HG02759 (cell line): ENCODE results near the gene NOTCH3.

Source experiments
- ATAC-seq: cut with Tn5 transposase; IDR thresholded peaks from one replicate; pipeline ENCODE4 v1.9.1; 2021; ENCODE audit warnings: mild to moderate bottlenecking, moderate library complexity; ENCODE audit not compliant: unreplicated experiment

The NOTCH3 gene

DNA sequence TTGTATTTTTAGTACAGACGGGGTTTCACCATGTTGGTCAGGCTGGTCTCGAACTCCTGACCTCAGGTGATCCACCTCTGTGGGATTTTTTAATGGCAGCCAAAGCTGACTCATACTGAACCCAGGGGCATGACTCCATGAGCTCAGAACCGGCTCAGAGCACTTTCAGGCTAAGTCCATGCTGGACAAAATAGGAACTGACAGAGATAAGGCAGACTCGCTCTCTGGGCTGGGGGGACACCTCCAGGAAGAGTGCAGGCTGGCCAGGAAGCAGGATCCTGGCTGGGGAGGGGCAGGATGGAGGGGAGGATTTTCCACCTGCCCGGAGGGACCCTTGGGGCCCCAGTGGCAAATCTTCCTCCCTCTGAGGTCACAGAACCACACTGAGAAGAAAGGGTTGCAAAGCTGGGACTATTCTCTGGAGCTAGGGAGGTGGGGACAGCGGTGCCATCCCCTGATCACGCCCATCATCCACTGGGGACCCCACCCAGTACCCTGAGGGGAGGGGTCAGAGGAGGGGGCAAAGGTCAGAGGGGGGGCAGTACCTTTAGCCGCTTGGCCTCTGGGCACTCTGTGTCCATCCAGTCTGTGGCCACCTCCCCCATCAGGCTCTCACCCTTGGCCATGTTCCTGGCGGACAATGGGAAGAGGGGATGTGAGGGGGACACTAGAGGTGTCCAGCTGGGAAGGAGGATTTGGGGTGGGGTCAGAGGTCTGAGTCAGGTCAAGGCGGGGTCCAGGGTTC lies 31.1 kb downstream of the NOTCH3 start:
- ATAC-seq = no peak

DNA sequence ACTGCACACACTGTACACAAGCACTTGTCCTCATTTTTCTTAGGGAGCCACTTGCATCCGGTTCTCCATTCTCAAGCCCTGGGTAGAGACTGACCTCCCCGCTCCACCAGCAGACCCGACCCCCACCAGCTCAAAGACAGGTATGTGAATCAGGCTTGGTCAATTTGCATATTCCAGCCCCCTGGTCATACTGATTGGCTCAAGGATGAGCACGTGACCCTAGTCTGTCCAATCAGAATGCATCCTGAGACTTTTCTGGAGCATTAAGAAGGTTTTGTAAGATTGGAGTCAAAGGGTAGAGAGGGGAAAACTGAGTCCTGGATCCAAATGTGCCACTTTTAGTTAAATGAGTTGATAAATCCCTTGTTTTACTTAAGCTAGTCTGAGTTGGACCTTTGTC lies 34.1 kb downstream of the NOTCH3 start:
- ATAC-seq = no peak

DNA sequence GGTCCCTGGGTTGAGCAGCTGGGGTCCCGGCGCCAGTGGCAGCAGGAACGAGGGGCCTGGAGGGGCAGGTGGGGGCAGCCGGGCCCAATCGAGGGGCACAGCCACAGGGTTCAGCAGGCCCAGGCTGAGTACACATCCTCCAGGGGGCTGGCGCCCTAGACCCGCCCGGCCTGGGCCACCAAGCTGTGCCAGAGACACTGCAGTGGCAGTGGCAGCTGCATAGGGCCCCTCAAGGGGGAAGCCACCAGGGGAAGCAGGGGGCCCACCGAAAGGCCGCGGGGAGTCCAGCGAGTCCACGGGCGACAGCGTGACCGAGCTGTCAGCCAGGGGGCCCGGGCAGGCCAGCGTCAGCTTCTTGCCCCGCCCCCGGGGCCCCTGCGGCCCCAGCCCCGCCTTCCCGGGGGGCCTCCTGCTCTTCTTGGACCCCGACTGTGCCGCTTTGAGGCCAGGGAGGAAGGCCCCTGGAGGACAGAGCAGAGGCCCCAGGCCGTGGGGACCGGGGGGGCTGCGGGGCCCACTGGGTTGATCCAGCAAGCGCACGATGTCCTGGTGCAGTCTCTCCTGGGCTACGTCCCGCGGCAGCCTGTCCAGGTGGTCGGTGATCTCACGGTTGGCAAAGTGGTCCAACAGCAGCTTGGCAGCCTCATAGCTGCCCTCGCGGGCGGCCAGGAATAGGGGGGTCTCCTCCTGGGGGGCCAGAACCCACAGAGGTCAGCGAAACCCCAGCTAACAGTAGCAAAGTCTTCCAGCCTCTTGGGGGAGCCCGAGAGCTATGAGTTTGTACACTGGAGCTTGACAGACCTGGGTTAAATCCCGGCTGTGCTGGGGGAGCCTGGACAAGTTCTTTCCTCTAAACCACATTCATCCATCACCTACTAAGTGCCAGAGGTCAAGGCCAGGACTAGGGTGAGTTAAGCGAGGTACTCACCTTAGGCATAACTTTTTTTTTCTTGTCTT lies 39.5 kb downstream of the NOTCH3 start:
- ATAC-seq = no peak

DNA sequence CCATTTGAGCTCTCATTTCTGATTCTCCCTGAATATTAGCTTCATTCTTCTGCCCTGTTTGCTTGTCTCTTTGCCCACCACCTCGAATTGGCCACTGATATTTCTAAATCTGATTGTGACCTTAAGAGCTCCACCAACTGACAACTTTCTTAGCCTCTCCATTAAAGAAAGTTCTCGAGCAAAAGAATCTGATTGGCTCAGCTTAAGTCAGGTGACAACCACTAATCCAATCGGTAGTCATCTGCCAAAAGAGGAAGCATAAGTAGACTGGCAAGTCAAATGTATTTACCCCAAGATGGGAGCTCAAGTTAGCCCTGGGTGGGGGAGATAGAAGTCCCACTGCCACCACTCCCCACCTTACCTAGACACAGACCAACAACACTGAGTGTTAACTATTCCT lies 41.5 kb downstream of the NOTCH3 start:
- no peak for ATAC-seq

DNA sequence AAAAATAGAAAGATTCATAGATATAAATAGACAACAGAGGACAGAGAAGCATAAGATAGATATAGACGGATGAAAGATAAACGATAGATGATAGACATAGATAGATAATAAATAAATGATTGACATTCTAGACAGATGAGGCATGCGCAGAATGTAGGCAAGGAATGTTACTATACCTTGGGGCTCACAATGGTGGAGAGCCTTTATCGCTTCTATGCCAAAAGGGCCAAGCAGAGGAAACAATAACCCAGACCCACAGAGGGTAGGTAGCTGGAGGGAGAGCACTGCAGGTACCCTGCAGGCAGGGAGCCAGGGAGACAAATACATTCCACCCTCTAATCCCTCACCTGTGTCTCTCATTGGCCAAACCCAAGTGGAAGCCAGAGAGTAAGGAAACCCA lies 44.4 kb downstream of the NOTCH3 start:
- no peak for ATAC-seq

DNA sequence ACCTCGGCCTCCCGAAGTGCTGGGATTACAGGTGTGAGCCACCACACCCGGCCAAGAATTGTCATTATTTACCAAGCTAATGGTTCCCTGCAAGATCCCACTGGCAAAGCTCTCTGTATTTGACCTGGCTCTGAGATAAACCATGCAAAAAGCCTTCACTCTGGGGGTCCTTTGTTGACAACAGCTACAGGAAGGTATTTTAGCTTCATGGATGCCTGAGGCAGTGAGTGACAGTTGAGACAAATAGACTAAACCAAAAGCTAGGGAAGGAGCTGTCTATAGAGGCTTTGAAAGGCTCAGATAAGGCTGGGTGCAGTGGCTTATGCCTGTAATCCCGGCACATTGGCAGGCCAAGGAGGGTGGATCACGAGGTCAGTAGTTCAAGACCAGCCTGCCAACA lies 45.5 kb downstream of the NOTCH3 start:
- ATAC-seq = no peak

DNA sequence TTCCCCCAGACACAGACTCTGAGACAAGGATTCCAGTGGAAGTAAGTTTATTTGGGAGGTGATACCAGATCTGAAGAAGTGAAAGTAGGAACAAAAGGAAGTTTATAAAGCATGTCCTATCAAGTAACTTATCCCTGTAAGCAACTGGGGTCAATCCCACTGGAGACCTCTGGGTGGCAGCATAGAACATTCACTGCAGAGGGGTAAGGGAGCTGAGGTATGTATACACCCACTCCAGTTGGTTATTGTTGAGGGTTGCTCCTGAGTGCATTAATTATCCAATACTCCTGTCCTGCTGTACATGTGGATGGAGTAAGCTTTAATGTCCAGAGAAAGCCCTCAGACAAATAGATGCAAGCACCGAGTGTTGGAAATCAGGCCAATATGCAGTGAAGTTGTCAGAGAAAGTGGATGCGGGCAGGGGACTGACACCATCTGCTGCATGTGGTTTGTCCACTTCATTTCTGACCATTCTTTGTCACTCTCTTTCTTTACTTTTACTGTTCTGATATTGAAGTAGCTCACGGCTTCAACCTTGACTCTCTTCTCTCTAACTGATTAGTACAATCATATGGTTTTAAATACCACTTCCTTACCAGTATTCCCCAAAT lies 46.7 kb downstream of the NOTCH3 start:
- no peak for ATAC-seq

DNA sequence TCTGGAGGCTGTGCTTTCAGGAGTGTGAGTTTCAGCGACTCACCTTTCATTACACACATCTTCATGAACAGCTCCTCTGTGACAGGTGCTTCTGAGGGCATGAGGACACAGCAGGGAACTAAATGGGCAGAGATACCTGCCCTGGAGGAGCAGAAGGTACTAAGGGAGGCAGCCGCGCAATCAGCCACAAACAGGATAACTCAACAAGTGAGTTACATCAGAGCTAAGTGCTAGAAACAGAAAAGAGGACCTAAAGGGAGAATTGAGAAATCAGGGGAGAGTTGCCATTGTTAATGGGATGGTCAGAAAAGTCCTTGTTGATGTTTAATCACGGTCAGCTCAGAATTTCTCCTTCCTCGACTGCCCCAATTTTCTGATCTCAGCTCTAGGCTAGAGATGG lies 51.1 kb downstream of the NOTCH3 start:
- no peak for ATAC-seq

DNA sequence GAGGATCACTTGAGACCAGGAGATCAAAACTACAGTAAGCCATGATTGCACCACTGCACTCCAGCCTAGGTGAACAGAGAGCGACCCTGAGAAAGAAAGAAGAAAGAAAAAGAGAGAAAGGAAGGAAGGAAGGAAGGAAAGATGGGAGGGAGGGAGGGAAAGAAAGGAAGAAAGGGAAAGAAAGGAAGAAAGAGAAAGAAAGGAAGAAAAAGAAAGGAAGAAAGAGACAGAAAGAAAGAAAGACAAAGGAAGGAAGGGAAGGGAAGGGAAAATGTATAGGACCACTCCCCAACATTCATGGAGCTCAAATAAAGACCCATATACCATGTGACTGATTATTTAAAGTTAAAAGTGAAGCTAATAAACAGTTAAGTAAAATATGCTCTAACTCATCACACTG lies 53.7 kb downstream of the NOTCH3 start:
- ATAC-seq = no peak

DNA sequence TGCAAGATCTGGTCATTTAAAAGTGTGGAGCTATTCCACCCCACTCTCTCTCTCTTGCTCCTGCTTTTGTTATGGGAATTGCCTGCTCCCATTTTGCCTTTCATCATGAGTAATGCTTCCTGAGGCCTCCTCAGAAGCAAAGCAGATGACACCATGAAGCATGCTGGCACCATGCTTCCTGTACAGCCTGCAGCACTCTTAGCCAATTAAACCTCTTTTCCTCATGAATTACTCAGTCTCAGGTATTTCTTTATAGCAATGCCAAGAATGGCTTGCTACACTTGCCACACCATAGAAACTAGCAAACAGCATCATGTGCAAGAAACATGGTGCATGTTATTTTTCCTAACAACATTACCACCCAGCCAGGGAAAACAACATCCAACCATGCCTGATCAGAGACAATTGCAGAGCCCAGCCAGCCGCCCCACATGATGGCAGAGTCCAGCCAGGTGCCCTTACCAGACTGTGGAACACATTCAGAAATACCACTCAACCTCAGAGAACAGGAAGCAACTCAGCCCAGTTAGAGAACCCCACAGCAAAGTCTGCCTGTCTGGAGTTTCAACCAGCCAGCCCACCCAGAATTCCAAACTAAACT lies 56.6 kb downstream of the NOTCH3 start:
- no peak for ATAC-seq

DNA sequence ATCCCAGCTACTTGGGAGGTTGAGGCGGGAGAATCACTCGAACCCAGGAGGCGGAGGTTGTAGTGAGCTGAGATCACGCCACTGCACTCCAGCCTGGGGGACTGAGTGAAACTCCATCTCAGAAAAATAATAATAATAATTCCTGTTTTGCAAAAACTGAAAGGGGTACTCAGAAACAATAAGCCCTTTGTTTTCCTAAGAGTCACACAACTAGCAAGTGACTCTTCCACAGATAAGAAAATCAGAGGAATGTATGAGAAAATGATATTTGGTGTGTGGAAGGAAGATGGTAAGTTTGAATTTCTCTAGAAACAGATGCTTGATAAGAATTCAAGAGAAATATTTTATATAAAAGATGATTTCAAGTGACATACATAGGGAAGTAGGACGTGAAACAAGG lies 58.5 kb downstream of the NOTCH3 start:
- ATAC-seq = no peak

DNA sequence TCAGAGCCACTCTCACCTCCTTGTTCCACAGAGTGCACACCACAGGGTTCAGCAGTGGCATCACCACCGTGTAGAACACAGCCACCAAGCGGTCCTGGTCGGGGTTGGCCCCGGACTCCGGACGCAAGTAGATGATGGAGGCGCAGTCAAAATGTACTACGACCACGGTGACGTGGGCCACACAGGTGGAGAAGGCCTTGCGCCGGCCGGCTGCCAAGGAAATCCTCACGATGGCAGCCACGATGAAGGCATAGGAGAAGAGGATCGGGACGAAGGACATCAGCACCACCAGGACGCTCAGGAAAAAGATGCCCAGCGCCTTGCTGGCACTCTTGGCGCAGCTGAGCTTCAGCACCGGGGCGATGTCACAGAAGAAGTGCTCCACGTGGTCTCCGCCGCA lies 59.7 kb downstream of the NOTCH3 start:
- no peak for ATAC-seq

DNA sequence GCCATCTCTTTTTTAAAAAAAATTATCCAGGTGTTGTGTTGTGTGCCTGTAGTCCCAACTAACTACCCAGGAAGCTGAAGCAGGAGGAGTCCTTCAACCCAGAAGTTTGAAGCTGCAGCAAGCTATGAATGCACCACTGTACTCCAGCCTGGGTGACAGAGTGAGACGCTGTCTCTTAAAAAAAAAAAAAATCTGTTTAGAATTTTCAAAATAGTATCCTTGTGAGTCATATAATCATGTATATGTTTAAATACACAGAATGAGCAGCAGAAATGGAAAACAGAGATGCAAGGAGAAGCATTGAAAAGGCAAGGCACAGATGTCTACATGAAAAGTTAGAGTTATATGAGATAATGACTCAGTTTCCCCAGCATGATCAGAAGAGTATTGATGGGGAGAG lies 62.4 kb downstream of the NOTCH3 start:
- no peak for ATAC-seq

DNA sequence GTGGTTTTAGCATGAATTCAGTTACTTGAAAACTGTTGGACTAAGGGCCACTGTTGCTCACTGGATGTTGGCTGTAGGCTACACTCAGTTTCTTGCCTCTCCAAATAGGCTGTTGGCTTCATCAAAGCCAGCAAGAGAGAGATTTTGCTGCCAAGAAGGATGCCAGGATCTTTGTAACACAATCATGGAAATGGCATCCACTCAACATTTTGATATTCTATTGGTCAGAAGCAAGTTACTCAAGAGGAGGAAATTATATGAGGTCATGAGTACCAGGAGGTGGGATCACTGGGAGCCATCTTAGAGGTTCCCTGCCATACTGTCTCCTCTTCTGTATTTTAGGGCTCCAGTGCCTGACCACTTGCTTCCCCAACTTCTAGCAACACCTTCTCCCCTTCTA lies 63.0 kb downstream of the NOTCH3 start:
- no peak for ATAC-seq

DNA sequence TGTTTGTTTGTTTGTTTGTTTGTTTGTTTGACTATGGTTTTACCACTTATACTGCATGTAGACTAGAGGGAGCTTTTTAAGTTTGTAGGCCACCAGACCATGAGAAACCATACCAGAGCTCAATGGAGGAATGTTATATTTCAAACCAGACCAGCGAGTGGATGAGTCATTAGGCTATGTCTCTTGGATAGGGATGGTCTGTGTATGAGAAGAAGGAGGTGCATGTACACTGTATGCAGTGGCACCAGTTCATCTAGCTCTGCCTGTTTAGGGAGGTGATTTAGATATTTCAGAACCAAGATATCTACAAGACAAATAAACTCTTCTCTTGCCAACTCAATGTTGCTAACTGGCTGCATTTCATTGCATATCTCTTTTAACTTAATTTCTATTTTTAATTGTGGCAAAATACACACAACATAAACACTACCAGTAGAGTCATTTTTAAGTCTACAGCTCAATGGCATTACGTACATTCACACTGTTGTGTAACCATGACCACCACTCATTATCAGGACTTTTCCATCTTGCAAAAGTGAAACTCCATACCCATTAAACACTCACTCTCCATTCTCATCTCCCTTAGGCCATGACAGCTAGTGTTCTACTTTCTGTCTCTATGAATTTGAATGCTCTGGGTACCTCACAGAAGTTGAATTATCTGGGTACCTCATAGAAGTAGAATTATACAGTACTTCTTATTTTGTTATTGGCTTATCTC lies 64.4 kb downstream of the NOTCH3 start:
- no peak for ATAC-seq

DNA sequence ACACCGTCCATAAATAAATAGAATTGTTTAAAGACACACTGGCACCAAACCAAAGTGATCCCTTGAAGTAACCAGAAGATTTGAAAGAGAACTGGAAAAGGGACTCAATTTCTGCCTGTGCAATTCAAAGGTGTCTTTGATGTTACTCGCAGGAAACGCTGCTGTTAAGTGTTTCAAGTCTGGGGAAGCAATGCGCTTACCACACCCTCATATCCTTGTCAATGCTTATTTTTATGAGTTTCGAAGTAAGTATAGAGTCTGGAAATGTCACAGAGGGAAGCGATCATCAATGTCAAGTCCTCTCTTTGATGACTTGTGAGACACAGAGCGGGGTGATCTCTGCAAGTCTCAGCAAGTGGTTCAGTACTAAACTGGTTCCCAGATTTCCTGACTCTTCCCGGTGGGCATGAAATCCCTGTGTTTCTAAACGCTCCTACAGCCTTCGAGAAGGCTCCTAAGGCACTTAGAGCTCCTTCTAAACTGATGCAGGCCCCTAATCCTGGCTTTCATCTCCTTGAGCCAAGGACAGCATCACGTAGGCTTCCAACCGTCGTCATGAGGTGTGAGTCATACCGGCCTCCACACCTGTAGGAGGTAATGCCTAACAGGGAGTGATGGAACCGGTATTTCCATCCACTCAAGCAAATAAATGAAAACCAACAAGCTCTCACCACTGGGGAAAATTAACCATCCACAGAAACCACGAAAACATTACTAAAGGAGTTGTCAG lies 70.8 kb downstream of the NOTCH3 start:
- ATAC-seq = no peak

DNA sequence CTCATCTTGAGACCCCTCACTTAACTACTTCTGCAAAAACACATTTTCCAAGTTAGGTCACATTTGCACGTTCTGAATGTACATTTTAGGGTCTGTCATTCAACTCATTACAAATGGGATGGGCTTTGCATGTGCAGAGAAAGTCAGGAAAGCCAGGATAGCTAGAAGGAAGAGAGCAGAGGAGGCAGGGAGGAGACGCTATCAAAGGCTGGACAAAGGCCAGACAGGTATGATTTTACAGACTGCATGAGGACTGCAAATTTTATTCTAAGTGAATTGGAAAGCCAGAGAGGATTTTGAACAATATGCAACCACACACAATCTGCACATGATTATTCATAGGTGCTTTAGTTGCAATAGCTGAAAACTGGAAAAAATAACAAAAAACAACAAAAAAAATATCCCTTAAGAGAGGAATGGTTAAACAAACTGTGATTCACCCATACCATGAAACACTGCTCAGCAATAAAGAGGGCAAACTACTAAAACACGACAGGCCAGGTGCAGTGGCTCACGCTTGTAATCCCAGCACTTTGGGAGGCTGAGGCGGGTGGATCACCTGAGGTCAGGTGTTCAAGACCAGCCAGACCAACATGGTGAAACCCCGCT lies 72.5 kb downstream of the NOTCH3 start:
- ATAC-seq = no peak

DNA sequence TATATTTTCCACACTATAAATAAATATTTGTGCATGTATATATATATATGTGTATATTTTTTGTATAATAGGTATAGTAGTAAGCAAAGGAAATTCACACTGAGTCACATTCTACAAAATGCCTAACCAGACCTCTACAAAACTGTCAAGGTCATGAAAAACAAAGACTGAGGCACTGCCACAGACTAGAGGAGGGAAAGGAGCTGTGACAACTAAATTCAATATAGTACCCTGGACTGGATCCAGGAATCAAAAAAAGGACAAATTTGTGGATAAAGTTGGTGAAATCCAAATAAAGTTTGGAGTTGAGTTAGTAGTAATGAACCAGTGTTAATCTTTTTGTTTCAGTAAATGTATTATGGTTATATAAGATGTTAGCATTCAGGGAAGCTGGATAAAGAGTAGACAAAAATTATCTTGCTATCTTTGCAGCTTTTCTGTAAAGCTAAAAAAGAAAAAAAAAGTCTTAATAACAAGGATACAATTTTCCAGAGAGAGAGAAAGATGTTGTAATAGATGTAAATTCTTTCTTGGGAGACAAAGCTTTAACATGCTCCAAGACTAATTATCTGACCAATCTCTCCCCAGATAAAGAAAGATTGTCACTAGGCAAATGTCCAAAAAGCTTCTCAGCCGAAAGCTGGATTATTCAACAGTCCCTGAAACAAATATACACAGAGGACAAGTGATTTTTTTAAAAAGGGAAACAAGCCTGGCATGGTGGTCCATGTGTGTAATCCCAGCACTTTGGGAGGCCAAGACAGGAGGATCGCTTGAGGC lies 74.5 kb downstream of the NOTCH3 start:
- ATAC-seq = no peak
